T-helper 1 cell treated with Interleukin-12 subunit alpha and Interleukin-12 subunit beta and Interleukin-4 antibody, amounts not matched to agents 30 μg/mL and 1 μg/mL, for 36 hours (primary cell): ENCODE measurements around the gene SHISA3.

Experiments
- H3K27ac Mint-ChIP-seq: one replicate; pipeline ENCODE4 v1.8.0; 2021; ENCODE audit warnings: mild to moderate bottlenecking, mixed read lengths
- H3K27me3 Mint-ChIP-seq: one replicate; pipeline ENCODE4 v1.8.0; 2021; ENCODE audit warnings: low read depth, mixed read lengths
- H3K36me3 Mint-ChIP-seq: one replicate; pipeline ENCODE4 v1.8.0; 2021; ENCODE audit warnings: low read depth, mixed read lengths
- H3K4me1 Mint-ChIP-seq: one replicate; pipeline ENCODE4 v1.8.0; 2021; ENCODE audit warnings: low read depth, mixed read lengths
- H3K4me3 Mint-ChIP-seq: one replicate; pipeline ENCODE4 v1.8.0; 2021; ENCODE audit warnings: mild to moderate bottlenecking, moderate library complexity, mixed read lengths
- H3K9me3 Mint-ChIP-seq: one replicate; pipeline ENCODE4 v1.8.0; 2021; ENCODE audit warnings: mixed read lengths

The SHISA3 gene

GRCh38 chr4:42445038-42445437 lies 47.8 kb downstream of the SHISA3 start:
- Mint-ChIP-seq H3K4me1 (no peaks in the 10 kb centered on the region), H3K4me3 (no peak overlapping the region), H3K9me3 (no peaks in the 10 kb centered on the region), H3K36me3 (peaks cover 7% of the 10 kb centered on the region), H3K27me3 (no peaks in the 10 kb centered on the region), H3K27ac (no peak overlapping the region)

GRCh38 chr4:42446823-42447222 lies 49.5 kb downstream of the SHISA3 start:
- no peaks in the 10 kb centered on the region for H3K27me3 Mint-ChIP-seq
- H3K4me3 Mint-ChIP-seq: no peak overlapping the region
- H3K9me3 Mint-ChIP-seq: no peaks in the 10 kb centered on the region
- H3K36me3 Mint-ChIP-seq: peaks cover 8% of the 10 kb centered on the region
- no peaks in the 10 kb centered on the region for H3K4me1 Mint-ChIP-seq
- no peak overlapping the region for H3K27ac Mint-ChIP-seq
